Activated T-helper 2 cell treated with anti-CD3 and anti-CD28 coated beads, Interferon-gamma antibody, Interleukin-2, Interleukin-4, amounts not matched to agents 10 μg/mL and 5 μg/mL and 100 μg/mL, durations not matched to agents 14 hours and 24 hours and 36 hours (primary cell): ENCODE data around the gene IL22. TPM values are rescaled to one million over a fixed set of nuclear protein-coding genes. Genes with fewer than 3 reads are reported as not detected.
"Not testable (repeated sequence)": the region's sequence is repeated elsewhere in the genome, so short reads cannot be mapped to it uniquely, and the experiment has no call there.

Source experiments
- DNase-seq: peaks from one replicate; pipeline ENCODE4 v3.0.0; 2021; ENCODE audit warnings: low spot score
- H3K27ac Mint-ChIP-seq: one replicate; pipeline ENCODE4 v1.8.0; 2021; ENCODE audit warnings: mixed read lengths
- H3K27me3 Mint-ChIP-seq: one replicate; pipeline ENCODE4 v1.8.0; 2021; ENCODE audit warnings: low read depth, mixed read lengths
- H3K36me3 Mint-ChIP-seq: one replicate; pipeline ENCODE4 v1.8.0; 2021; ENCODE audit warnings: low read depth, mixed read lengths
- H3K4me1 Mint-ChIP-seq: one replicate; pipeline ENCODE4 v1.8.0; 2021; ENCODE audit warnings: low read depth, mixed read lengths
- H3K4me3 Mint-ChIP-seq: one replicate; pipeline ENCODE4 v1.8.0; 2021; ENCODE audit warnings: low read depth, mild to moderate bottlenecking, moderate library complexity, mixed read lengths
- H3K9me3 Mint-ChIP-seq: one replicate; pipeline ENCODE4 v1.8.0; 2021; ENCODE audit warnings: mixed read lengths
- intact Hi-C: fragments of 100-400 bp; cut with micrococcal nuclease; formaldehyde crosslinking; loops from one replicate; pipeline ENCODE4 v1.15.1; 2023
- total RNA-seq: library from RNA; stranded (reverse); gene quantifications from 2 replicates; pipeline ENCODE4 v1.2.3, GENCODE V29; 2022

Gene IL22
- total RNA-seq, 1 donor from 2014 or later = 0.80 TPM

DNA sequence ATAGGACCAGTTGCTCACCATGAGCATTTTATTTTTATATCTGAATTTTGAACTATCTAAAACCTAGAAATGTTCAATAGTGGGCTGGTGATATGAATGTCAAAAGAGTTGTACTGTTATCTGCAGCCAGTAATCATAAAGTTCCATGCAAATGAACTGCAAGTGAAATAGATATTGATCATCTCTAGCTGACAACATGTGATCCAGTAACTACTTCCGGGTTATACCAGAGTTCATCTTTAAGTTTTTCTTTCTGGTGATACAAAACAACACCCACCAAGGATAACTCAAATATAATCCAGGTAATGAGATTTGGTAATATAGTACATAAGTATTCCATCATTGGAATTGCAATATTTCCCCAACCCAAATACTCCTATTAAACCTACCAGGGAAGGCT is 31.9 kb downstream of the IL22 start:
- Mint-ChIP-seq H3K9me3 (no peaks in the 10 kb centered on the region), H3K36me3 (no peaks in the 10 kb centered on the region), H3K27ac (no peak overlapping the region), H3K27me3 (peaks cover 48% of the 10 kb centered on the region), H3K4me3 (no peak overlapping the region), H3K4me1 (peaks cover 23% of the 10 kb centered on the region)
- intact Hi-C loops = loop anchor here (5.0 kb wide), 1 partner anchor 179 kb away; no protein-coding TSS in a partner anchor
- DNase-seq = no peak

DNA sequence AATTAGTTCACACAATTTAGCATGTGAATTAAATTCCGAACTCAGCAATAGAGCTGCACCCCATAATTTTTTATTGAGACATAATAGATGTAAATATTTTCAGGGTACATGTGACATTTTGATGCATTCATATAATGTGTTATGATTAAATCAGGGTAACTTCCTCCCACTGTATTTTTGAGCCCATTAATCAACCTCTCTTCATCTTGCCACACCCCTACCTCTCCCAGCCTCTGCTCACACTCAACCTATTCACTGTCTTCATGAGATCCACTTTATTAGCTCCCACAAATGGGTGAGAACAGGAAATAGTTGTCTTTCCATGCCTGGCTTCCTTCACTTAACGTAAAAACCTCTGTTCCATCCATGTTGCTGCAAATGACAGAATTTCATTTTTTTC is 42.5 kb downstream of the IL22 start:
- Mint-ChIP-seq H3K4me1 (peaks cover 11% of the 10 kb centered on the region), H3K9me3 (no peaks in the 10 kb centered on the region), H3K27ac (no peak overlapping the region), H3K27me3 (peaks cover 65% of the 10 kb centered on the region), H3K36me3 (no peaks in the 10 kb centered on the region), H3K4me3 (no peak overlapping the region)
- intact Hi-C loops = no loop called here
- DNase-seq = no peak

GRCh38 chr12:68209048-68209728 is 44.2 kb downstream of the IL22 start:
- H3K36me3 Mint-ChIP-seq, DNase-seq, intact Hi-C loops, H3K27ac Mint-ChIP-seq, H3K4me3 Mint-ChIP-seq, H3K9me3 Mint-ChIP-seq: not testable (repeated sequence)
- H3K27me3 Mint-ChIP-seq = peaks cover 72% of the 10 kb centered on the region
- H3K4me1 Mint-ChIP-seq = peaks cover 11% of the 10 kb centered on the region

GRCh38 chr12:68207276-68207675 is 46.1 kb downstream of the IL22 start:
- Mint-ChIP-seq H3K27ac (no peak overlapping the region), H3K4me3 (no peak overlapping the region), H3K27me3 (peaks cover 63% of the 10 kb centered on the region), H3K36me3 (no peaks in the 10 kb centered on the region), H3K4me1 (peaks cover 26% of the 10 kb centered on the region), H3K9me3 (no peaks in the 10 kb centered on the region)
- intact Hi-C loops = no loop called here
- DNase-seq = no peak

DNA sequence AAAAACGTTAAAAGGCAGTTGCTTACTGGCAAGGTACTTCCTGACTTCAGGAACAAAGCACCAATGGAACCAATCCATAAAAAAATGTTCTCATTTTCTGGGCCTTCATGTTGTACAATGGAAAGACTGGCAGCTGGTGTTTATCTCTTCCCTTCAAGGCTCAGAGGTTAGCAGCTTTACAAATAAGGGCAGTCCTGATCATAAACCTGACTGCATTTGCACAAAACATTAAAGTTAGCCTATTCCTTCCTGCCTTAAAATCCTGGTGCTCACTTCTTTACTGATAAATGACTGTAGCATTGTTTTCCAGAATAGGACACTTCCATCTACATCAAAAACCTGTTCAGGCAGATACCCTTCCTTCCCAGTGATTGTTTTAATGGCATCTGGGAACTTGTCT is 47.0 kb downstream of the IL22 start:
- Mint-ChIP-seq H3K9me3 (no peaks in the 10 kb centered on the region), H3K36me3 (no peaks in the 10 kb centered on the region), H3K4me1 (peaks cover 22% of the 10 kb centered on the region), H3K27me3 (peaks cover 55% of the 10 kb centered on the region), H3K4me3 (no peak overlapping the region), H3K27ac (no peak overlapping the region)
- intact Hi-C loops = no loop called here
- DNase-seq = no peak

- Mint-ChIP-seq H3K9me3 (no peaks in the 10 kb centered on the region), H3K4me3 (no peak overlapping the region), H3K27me3 (peaks cover 50% of the 10 kb centered on the region), H3K27ac (no peak overlapping the region), H3K4me1 (peaks cover 40% of the 10 kb centered on the region), H3K36me3 (no peaks in the 10 kb centered on the region)
- intact Hi-C loops = loop anchor here (1.0 to 5.0 kb wide), 3 partner anchors 46 to 161 kb away; partner anchors contain the start of gene IFNG
- DNase-seq = no peak
Observed at GRCh38 chr12:68203460-68203875, 49.9 kb downstream of the IL22 start.

DNA sequence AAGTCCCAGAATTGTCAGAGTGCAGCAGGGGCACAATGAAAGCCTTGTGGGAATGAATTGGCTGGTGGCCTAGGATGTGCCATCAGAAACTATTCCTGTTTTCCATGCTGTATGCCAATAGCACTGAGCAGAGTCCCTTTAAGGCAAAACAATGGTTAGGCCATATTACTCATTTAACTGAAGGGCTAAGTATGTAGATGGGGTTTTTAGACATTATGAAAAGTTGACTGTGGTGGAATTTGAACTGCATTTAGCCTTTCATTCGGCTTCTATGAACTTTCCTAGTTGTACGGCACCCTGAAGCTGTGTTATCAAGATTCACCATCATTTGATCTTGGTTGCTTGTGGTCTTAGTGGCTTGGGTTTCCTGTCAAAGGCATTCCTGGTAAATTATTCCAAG is 52.5 kb downstream of the IL22 start:
- no peak for DNase-seq
- Mint-ChIP-seq H3K27me3 (peaks cover 44% of the 10 kb centered on the region), H3K9me3 (no peaks in the 10 kb centered on the region), H3K4me1 (peaks cover 42% of the 10 kb centered on the region), H3K27ac (no peak overlapping the region), H3K4me3 (no peak overlapping the region), H3K36me3 (no peaks in the 10 kb centered on the region)
- intact Hi-C loops = loop anchor here (5.0 kb wide), 2 partner anchors 44 to 159 kb away; partner anchors contain the start of gene IFNG

DNA sequence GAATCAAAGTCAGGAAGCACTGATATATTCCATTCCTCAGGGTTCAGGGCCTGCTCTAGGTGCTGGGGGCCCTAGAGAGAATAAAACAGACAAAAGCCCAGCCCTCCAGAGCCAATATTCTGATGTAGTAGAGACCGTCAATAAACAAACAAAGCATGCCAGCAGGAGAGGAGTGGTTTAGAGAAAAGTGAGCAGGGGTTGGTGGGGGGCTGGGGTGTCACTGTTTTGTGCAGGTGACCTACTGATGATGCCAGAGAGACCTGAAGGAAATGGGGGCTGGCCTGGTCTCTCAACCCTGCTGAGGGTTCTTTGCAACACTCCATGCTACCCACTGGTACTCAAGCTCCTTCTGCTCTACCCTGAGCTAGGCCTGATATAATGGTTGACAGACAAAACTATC is 54.3 kb downstream of the IL22 start:
- no peak overlapping the region for H3K4me3 Mint-ChIP-seq
- H3K27ac Mint-ChIP-seq = peak overlapping the region; percentile 54
- no peaks in the 10 kb centered on the region for H3K36me3 Mint-ChIP-seq
- H3K27me3 Mint-ChIP-seq = peaks cover 42% of the 10 kb centered on the region
- H3K9me3 Mint-ChIP-seq = no peaks in the 10 kb centered on the region
- intact Hi-C loops = no loop called here
- H3K4me1 Mint-ChIP-seq = peaks cover 42% of the 10 kb centered on the region
- DNase-seq = no peak

- peak overlapping the region; percentile 54 for H3K27ac Mint-ChIP-seq
- no peak overlapping the region for H3K4me3 Mint-ChIP-seq
- intact Hi-C loops = no loop called here
- H3K4me1 Mint-ChIP-seq = peaks cover 40% of the 10 kb centered on the region
- DNase-seq = no peak
- no peaks in the 10 kb centered on the region for H3K36me3 Mint-ChIP-seq
- no peaks in the 10 kb centered on the region for H3K9me3 Mint-ChIP-seq
- peaks cover 43% of the 10 kb centered on the region for H3K27me3 Mint-ChIP-seq
Observed at GRCh38 chr12:68198507-68199086, 54.8 kb downstream of the IL22 start.

Other genes starting within 250 kb of the IL22 start
- gene IFNG, start 93.9 kb downstream of the IL22 start, total RNA-seq = 46.0 and 46.3 TPM in 2 replicates
- gene IL26, start 27.8 kb downstream of the IL22 start, total RNA-seq = 0.27 and 0.30 TPM in 2 replicates
- 13.1 and 14.8 TPM in 2 replicates for gene MDM1, start 78.8 kb upstream of the IL22 start, total RNA-seq